Dermis blood vessel endothelial cell (primary cell): ENCODE results near the gene CD8A. TPM values are rescaled to one million over a fixed set of nuclear protein-coding genes. Genes with fewer than 3 reads are reported as not detected.
"Not testable (repeated sequence)": the region's sequence is repeated elsewhere in the genome, so short reads cannot be mapped to it uniquely, and the experiment has no call there.

Experiments
- DNase-seq: peaks from one replicate; pipeline ENCODE4 v3.0.0; 2010
- total RNA-seq: library from RNA; depleted of rRNA; stranded (reverse); fragments of >200 nt; gene quantifications from 2 replicates; pipeline ENCODE4 v1.2.3, GENCODE V29; 2014

The CD8A gene
- total RNA-seq: 0.05 TPM in 1 of 2 replicates, not detected in the other

DNA sequence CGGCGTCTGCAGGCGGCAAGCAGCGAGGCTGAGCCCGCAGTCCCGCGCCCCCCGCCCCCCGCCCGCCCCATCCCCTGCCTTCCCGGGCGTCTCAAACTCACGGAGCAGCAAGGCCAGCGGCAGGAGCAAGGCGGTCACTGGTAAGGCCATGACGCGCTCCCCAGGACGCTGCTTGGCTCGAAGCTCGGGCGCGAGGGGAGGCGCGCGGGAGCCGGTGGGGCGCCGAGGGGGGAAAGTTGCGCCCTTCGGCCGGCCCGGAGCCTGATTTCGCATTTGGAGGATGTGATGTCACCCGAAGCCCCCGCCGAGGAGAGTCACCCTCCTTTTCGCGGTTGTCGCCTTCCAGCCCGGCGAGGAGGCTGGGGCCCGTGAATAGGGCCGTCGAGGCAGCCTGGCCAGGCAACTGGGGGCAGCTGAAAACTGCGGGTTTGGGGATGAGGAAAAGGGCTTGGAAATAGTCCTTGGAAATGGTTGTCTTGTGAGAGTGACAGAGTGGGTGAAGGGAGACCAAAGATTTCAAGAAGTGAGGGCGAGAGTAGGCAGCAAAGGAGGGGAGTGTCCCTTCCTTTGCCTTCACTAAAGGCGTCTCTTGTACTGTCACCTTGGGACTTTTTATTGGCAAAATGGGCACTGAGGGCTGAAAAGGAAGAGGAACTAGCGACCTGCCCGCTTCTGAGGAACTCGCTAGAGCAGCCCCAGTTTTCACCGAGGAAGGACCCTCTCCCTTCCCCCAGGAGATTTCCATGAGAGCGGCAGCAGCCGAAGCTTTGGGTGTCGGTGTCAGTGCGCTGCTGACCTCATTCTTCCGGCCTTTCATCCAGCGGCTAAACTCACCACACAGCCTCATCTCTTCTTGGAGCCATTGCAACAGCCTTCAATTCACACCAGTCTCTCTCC is at the start of gene CD8A:
Gene CD8A (minus strand): TSS at position 238 of the 897 bp plus-strand sequence. CDS start 88 bp downstream, at position 150.
- DNase-seq: peak; percentile 34

DNA sequence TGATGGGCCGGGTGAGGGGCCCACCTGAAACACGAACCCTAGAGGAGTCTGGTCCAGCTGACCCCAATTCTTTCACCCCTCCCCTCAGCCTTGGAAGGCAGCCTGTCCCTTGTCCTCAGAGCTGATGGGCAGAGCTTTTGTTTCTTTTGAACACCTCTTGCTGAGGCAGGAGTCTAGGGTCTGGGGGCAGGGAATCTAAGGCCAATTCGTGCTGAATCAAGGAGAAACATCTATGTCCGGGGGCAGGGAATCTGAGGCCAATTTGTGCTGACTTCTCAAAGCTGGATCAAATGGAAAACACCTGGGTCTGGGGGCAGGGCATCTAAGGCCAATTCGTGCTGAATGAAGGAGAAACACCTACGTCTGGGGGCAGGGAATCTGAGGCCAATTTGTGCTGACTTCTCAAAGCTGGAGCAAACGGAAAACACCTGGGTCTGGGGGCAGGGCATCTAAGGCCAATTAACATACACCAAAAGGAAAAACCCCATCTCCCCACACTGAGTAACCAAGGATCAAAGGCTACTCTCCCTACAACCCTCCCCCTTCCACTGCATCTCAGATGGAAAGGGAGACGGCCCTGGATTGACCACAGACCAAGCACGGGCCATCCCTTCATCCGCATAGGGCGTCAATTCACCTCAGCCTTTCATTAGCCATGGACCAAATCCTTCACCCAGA is 49.3 kb upstream of the CD8A start:
- DNase-seq: not testable (repeated sequence)

DNA sequence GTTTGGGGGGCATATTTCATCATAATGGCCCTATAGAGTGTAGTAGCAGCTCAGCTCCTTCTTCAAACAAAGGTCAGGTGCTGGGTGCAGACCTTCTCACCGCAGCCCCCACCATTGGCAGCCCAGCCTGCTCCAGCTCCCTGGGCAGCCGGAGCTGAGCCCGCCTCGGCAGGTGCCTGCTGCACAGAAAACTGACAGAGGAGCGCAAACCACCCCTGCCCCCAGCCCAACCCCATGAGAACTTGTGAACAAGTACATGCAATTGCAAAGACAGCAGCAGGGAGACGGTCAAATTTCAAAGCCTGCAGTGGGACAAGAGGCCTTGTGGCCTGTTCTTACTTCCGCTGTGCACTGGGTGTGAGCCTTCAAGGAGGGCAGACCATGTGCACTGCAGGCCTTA is 48.7 kb upstream of the CD8A start:
- not testable (repeated sequence) for DNase-seq

DNA sequence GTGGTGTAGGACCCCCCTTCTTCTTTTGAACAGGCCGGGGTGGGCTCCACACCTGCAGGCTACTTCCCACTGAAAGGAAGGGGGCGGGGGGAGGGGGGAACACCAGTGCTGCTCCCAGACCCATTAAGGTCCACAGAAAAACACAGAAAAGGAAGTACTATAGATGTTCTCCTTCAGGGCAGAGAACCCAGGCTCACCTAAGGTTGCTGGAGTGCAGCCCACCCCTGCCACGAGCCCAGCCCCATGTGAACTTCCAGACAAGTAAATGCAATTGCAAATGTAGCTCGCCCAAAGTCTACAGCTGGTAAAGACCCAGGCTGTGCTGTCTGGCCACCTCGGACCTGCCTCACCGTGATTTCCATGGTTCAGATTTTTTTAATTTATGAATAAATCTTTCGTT is 47.0 kb upstream of the CD8A start:
- DNase-seq: not testable (repeated sequence)

DNA sequence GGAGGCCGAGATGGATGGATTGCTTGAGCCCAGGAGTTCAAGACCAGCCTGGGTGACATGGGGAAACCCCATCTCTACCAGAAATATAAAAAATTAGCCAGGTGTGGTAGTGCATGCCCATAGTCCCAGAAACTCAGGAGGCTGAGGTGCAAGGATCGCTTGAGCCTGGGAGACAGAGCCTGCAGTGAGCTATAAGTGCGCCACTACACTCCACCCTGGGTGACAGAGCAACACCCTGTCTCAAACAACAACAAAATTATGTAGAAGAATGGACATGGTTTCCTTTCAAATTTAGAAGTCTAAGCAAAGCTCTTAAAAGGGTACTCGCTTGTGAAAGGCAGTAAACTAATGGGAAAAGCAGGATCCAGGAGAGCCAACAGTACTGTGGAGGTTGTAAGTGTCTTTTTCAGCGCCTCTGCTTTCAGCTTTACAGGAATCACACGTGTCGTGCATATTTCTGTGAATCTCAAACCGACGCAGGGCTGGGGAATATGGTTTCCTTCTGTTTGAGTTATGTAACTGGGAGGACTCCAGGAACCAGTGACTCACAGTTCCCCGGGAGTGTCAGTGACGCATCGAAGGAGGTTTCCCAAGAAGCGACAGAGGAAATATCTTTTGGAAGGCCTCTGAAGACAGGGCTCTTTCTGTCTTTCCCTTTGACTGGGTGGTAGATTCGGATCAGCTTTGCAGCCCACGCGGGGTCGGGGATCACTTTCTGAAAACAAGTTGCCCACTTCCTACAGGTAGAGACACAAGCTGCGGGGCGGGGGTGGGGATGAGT is 46.4 kb upstream of the CD8A start:
- DNase-seq: peak; percentile 77

DNA sequence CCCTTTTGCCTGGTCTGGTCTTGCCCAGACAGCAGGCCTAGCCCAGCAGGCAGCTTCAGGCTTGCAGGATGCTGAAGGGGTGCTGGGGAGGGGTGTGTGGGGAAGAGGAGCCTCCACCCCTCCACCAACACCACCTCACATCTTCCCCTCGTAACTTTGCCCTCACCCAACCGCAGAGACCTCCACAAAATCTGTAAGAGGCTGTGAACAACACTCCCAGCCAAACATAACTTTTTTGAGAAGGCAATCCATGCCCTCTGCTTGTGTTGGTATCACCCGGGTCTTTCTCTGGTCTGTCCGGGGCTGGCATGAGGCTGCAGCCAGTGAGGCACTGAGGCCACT is 44.8 kb upstream of the CD8A start:
- not testable (repeated sequence) for DNase-seq

DNA sequence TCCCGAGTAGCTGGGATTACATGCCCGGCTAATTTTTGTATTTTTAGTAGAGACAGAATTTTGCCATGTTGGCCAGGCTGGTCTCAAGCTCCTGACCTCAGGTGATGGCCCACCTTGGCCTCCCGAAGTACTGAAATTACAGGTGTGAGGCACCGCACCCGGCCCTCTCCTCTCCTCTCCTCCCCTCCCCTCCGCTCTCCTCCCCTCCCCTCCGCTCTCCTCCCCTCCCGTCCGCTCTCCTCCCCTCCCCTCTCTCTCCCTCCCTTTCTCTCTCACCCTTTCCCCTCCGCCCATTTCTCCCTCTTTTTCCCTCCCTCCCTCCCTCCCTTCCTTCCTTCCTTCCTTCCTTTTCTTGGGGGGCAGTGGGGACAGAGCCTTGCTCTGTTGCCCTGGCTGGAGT is 42.6 kb upstream of the CD8A start:
- DNase-seq: no peak

DNA sequence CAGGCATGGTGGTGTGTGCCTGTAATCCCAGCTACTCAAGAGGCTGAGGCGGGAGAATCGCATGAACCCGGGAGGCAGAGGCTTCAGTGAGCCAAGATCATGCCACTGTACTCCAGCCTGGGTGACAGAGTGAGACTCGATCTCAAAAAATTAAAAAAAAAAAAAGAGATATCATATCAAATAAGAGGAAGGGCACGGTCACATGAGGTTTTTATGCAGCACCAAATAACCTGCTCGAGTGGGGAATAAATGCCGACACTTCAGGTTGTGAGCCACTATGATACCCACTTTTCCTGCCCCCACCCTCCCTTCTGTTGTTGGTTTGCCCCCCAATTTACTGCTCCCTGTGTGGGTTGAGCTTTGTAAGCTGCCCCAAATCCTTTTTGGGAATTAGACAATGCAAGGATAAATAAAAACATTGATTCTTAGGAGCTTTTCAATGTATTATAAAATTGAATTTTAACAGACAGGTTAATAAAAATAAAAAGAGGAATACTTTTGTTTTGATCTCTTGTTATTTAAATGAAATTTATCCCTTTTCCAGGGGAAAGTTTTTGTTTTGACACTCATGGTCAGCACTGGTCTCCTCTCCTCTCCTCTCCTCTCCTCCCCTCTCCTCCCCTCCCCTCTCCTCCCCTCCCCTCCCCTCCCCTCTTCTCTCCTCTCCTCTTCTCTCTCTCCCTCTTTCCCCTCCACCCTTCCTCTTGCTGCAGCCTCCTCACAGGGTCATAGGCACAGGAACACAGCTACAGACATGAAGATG is 41.8 kb upstream of the CD8A start:
- DNase-seq: no peak

DNA sequence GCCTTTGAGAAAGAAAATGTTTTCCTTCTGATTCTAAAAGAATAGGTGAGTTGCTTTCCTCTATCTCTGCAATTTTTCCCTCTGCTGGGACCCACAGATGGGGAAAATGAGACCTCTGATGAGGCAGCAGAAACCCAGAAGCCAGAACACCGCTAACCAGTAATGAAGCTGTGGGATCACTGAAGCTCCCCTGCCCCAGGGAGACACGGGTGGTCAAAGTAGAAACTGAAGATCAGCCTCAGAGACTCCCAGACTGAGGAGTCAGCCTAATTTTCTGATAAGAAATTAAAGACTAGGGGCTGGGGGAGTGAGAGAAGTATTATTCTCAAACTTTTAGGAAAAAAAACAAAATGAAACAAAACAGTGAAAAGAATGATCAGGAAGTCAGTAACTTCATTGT is 40.8 kb upstream of the CD8A start:
- DNase-seq: no peak

DNA sequence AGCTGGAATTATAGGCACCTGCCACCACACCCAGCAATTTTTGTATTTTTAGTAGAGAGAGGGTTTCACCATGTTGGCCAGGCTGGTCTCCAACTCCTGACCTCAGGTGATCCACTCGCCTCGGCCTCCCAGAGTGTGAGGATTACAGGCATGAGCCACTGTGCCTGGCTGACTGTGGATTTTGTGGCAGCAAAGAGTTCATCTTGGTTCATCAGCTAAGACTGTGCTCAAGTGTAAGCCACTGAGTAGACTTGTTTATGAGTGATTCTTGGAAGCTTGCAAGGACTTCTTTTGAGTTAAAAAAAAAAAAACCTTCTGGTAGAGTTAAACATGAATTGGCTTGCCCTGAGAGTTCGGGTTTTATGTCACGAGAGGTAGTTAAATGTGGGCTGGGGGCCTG is 36.2 kb upstream of the CD8A start:
- DNase-seq: no peak

DNA sequence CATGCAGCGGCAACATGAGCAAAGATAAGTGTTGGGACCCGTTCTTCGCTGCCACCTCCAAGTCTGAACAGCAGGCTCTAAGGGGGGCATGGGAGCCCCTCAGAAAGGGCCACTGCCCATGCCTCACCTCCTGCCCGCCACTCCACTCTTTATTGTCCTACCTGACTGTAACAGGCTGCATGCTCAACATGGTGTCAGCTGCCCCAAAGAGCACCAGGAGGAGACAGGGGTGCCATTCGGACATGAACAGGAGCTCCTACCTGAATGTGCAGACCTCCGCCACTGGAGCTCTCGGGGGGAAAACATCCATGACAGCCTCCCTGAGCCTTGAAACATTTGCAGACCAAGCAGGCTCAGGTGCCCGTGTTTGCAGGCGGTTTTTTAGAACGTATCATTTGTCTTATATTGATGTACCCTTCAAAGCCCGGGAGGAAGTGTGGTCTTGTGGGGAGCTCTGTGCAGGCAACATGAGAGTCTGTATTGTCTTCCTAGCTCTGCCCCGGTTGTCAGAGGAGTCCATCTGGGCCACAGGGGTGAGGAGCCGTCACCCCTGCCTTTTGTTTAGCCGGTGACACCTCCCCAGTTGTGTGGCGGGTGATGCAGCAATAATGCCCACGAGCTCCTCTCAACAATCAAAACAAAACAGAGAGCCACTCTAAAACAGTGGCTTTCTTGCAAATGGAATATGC is 35.1 kb upstream of the CD8A start:
- DNase-seq: no peak

DNA sequence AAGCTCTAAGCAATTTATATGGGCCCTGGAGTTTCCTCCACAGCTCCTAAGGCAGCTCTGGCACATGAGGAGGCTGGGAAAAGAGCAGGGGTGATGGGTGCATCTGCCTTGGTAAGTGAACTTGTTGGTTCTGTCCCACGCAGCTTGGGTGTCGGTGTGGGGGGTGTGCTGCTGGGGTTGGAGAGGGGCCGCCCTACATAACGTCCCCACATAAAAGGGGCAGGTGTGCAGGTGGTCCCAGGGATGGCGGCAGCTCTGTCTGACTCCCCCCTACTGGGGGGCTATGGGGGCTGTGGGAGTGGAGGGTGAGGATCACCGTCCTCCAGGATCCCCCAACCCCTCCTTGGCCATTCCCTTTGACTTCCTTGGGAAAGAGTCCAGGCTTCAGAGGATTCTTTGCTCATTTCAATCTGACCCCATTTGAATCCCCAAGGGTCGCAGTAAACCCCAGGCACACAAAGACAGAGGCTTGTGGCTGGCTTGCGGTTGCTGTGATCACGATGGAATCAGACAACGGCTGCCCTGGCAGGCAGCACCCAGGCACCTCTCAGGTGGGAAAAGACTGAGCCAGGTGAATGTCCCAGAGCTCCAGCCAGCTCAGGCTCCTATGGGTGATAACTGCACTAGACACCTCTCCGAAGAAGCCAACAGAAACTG is 34.5 kb upstream of the CD8A start:
- no peak for DNase-seq

DNA sequence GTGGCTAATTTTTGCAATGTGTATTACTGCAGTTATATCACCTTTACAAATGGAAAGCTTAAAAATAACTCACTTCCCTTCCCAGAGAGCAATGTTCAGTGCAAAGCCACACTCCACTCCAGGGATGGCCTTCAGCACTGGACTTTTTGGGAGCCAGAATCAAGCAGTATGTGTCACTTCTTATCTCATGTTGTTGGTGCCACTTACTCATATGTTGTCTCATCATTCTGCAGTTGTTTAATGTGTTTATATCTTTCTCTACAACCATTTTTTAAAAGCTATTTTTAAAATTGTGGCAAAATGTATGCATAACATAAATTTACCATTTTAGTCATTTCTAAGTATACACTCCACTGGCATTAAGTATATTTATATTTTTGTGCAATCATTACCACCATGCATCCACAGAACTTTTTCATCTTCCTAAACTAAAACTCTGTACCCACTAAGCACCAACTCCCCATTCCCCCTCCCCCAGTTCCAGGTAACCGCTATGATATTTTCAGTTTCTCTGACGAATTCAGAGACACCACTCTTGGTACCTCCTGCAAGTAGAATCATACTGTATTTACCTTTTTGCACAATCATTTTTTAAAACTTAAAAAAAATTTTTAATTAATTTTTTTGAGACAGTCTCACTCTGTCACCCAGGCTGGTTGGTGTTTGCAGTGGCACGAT is 32.1 kb upstream of the CD8A start:
- no peak for DNase-seq

DNA sequence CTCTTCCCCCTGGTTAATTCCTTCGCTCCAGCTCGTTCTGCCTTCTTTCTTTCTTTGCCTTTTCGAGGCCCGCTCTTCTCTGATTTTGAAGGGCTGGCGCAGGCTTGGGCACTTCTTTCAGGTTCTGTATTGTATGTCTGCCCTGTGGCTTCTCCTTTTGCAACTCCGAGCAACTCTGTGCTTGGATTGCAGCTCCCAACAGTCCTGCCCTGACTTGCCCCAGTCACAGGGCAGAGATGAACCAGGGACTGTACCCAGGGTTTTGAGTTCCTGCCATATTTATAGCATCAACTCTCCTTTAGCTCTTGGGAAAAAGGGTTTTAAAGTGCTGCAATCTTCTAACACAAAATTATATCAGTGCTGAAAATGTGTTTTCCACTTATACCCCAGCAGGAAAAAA is 31.1 kb upstream of the CD8A start:
- DNase-seq: no peak

DNA sequence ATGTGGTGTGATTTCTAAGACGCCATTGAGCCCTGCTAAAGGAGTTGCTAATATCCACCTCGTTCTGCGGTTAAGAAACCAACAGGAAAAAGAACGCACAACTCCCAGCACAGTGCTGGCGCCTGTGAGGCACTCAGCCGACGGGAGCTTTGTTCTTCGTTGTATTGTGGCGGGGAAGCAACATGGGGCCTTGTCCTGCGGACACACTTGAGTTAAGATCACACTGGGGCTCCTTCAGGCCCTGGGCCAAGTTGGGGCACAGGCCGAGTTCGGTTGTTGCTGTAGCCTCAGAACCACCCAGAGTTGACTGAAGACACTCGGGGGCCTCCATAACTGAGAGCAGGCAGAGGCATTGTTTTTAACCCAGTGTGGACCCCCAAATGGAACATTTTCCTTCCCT is 30.6 kb upstream of the CD8A start:
- no peak for DNase-seq

DNA sequence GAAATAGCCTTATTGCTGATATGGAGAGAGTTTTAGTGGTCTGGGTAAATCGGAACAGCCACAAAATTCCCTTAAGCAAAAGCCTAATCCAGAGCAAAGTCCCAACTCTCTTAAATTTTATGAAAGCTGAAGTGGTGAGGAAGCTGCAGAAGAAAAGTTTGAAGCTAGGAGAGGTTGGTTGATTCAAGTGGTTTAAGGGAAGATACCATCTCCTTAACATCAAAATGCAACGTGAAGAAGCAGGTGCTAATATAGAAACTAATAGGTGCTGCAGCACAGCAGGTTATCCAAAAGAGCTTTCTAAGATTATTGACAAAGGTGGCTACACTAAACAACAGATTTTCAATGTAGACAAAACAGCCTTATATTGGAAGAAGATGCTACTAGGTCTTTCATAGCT is 28.2 kb upstream of the CD8A start:
- no peak for DNase-seq

DNA sequence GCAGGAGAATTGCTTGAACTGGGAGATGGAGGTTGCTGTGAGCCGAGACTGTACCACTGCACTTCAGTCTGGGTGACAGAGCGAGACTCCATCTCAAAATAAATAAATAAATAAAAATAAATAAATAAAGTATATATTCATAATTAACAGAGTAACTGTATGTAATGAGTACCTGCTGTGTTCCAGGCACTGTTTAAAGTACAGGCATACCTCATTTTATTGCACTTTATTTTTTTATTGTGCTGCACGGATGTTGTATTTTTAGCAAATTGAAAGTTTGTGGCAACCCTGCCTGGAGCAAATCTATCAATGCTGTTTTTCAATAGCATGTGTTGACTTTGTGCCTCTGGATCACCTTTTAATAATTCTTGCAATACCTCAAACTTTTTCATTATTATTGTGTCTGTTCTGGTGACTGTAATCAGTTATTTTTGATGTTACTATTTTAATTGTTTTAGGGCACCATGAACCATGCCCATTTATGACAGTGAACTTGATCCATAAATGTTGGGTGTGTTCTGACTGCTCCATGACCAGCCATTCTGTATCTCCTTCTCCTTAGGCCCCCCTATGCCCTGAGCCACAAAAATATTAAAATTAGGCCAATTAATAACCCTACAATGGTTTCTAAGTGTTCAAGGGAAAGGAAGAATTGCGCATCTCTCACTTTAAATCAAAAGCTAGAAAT is 27.5 kb upstream of the CD8A start:
- DNase-seq: no peak

DNA sequence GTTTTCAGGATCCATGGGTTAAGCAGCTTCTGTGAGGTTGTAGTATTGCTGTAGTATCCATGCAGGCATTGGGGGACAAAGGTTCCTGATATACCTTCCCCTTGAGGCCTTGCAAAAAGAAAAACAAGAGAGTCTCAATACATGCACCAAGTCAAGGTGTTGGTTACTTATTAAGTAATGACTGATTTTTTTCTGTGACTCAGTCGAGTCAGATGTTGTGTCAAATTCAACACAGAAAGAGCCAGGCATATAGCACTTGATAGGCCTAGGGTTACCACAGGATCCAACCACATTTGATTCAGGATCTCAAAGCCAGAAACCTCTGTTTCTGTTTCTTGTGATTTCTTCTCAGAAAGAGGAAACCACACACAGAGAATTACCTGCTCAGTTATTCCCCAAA is 24.9 kb upstream of the CD8A start:
- no peak for DNase-seq

DNA sequence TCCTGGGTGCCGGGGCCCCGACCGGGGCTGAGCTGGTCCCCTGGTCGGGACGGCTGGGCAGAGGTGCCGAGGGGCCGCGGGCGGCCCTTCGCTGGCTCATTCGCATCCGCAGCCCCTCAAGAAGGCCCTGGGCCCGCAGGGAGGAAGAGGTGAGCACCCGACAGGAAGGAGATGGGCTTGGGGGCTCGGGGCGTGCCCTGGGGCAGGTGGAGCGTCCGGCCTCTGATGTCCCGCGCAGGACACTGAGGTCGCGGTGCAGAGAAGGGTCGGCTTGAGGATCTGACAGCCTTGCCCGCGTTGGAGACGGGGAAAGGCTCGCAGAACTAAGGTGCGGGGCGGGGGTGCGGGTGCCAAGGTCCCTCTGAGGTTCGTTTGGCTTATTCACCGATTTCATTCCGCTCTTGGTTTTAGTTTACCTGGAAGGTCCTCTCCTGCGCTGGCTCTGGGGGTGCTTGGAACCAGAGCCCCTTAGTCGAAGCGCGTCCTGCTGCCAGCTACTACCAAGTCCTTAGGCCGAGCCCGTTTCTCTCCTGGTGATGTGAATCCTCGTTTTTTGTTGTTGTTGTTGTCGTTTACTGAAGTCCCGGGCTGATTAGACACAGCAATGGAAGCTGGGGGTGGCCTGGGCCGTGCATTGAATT is 18.9 kb upstream of the CD8A start:
- no peak for DNase-seq
